Mucosa of descending colon (tissue), 3 donors: ENCODE measurements around the gene BCAR3. TPM values are rescaled to one million over a fixed set of nuclear protein-coding genes. Genes with fewer than 3 reads are reported as not detected.

Experiments used
- ATAC-seq: fragments of 200-7000 bp; cut with Tn5 transposase; one replicate; pipeline ENCODE4 v1.9.1; 2020; ENCODE audit warnings: mild to moderate bottlenecking, moderate library complexity
- DNase-seq, 3 donors: peaks; one replicate each; pipeline ENCODE4 v3.0.0-alpha.2; 2020
- H3K36me3 ChIP-seq: fragments of 200-600 bp; one replicate; pipeline ENCODE4 v1.8.0; 2021; ENCODE audit warnings: low read depth, mild to moderate bottlenecking
- H3K4me1 ChIP-seq: fragments of 200-600 bp; one replicate; pipeline ENCODE4 v1.8.0; 2021; ENCODE audit warnings: low read depth, mild to moderate bottlenecking
- H3K4me3 ChIP-seq: fragments of 200-600 bp; one replicate; pipeline ENCODE4 v1.8.0; 2021; ENCODE audit warnings: mild to moderate bottlenecking
- H3K9me3 ChIP-seq: fragments of 200-600 bp; one replicate; pipeline ENCODE4 v1.8.0; 2021; ENCODE audit warnings: mild to moderate bottlenecking
- intact Hi-C, 2 donors: fragments of 100-400 bp; cut with DNase I in 1 of 2; cut with micrococcal nuclease in 1 of 2; formaldehyde crosslinking; loops; one replicate each; pipeline versions ENCODE4 v1.11.0 to v1.11.1; 2022; cut with DNase I, micrococcal nuclease
- total RNA-seq, 3 donors: library from RNA; stranded (reverse); fragmentation: NEBNext Ultra II Directional in 2 of 3; extraction: Animal tissue kit (Norgen Biotek cat#: 25700) in 2 of 3; gene quantifications; one replicate each; pipeline versions ENCODE4 v1.2.1 to v1.2.4, GENCODE V29; 2021 to 2023
- TF ChIP-seq, protein P1 (sequence below): fragments of 200-600 bp; IDR thresholded peaks from one replicate; pipeline ENCODE4 v1.8.0; 2022; ENCODE audit warnings: antibody characterized with exemption, mild to moderate bottlenecking
- donor health status: DM: no; HTN: no; CAD: no; lungs with moderate emphysema.
- donor health status: DM: no; HTN: no; CAD: no.
- donor health status: DM: no; HTN: yes; CAD: no.

The BCAR3 gene
- total RNA-seq, 3 donors from 2014 or later, result 37.2 to 73.7 (median 54.3) TPM

GRCh38 chr1:93649231-93649630 is 32.4 kb downstream of the BCAR3 start:
- no peak overlapping the region for H3K4me3 ChIP-seq

DNA sequence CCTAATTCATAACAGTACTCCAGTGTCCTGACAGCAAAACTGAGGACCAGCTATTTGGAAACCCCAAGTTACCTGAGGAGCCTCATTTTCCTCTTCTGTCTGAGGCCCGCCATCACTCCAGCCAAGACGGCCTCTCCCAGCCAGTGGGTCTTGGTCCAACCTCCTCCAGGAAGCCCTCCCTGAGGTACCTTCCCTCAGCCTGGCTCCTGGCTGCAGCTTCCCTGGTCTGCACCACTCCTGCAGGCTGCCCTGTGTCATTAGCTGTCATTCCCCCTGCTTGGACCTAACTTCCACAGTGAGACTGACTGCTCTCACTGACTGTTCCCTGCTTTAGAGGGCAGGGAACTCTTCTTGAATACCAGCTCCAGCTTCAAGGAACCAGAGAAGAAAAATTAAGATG is 33.0 kb downstream of the BCAR3 start:
- Histone ChIP-seq H3K9me3 (no peaks in the 10 kb centered on the region), H3K4me3 (no peak overlapping the region), H3K4me1 (no peaks in the 10 kb centered on the region), H3K36me3 (no peaks in the 10 kb centered on the region)
- ATAC-seq (no peak), DNase-seq (no peak)
- TF ChIP-seq, protein P1, sequence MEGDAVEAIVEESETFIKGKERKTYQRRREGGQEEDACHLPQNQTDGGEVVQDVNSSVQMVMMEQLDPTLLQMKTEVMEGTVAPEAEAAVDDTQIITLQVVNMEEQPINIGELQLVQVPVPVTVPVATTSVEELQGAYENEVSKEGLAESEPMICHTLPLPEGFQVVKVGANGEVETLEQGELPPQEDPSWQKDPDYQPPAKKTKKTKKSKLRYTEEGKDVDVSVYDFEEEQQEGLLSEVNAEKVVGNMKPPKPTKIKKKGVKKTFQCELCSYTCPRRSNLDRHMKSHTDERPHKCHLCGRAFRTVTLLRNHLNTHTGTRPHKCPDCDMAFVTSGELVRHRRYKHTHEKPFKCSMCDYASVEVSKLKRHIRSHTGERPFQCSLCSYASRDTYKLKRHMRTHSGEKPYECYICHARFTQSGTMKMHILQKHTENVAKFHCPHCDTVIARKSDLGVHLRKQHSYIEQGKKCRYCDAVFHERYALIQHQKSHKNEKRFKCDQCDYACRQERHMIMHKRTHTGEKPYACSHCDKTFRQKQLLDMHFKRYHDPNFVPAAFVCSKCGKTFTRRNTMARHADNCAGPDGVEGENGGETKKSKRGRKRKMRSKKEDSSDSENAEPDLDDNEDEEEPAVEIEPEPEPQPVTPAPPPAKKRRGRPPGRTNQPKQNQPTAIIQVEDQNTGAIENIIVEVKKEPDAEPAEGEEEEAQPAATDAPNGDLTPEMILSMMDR, result no peak
- intact Hi-C loops, result no loop called here

More at GRCh38 chr1:93649231-93649630, 32.4 kb downstream of the BCAR3 start:
- ATAC-seq (no peak), DNase-seq (no peak)
- H3K4me1 ChIP-seq, result no peaks in the 10 kb centered on the region
- TF ChIP-seq, protein P1, result no peak
- H3K9me3 ChIP-seq, result no peaks in the 10 kb centered on the region
- H3K36me3 ChIP-seq, result no peaks in the 10 kb centered on the region
- intact Hi-C loops, result no loop called here

DNA sequence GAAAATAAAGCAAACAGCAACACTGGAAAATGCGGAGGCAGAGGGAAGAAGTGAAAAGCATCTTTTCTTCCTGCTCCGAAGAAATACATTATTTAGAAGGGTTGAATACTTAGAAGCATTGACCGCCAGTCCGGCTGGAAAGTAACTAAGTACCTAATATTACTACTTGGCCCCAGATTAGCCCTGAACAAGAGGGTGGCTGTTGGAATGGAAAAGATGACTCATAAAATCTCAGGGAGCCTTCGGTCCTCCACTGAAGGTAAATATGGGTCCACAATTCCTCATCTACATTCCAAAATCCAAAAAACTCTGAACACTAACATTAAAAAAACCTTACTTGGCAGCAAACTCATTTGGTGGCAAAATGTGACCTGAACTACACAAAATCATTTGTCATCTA is 40.1 kb downstream of the BCAR3 start:
- TF ChIP-seq, protein P1, result no peak
- H3K36me3 ChIP-seq, result no peaks in the 10 kb centered on the region
- H3K4me1 ChIP-seq, result no peaks in the 10 kb centered on the region
- H3K9me3 ChIP-seq, result no peaks in the 10 kb centered on the region
- H3K4me3 ChIP-seq, result no peak overlapping the region
- no peak for DNase-seq
- intact Hi-C loops, result no loop called here
- no peak for ATAC-seq

GRCh38 chr1:93640656-93641440 is 40.8 kb downstream of the BCAR3 start:
- DNase-seq (no peak), ATAC-seq (no peak)
- no peaks in the 10 kb centered on the region for H3K9me3 ChIP-seq
- intact Hi-C loops, result no loop called here
- no peaks in the 10 kb centered on the region for H3K36me3 ChIP-seq
- TF ChIP-seq, protein P1, result no peak
- no peaks in the 10 kb centered on the region for H3K4me1 ChIP-seq
- H3K4me3 ChIP-seq, result no peak overlapping the region

GRCh38 chr1:93638981-93639380 is 42.7 kb downstream of the BCAR3 start:
- Histone ChIP-seq H3K36me3 (no peaks in the 10 kb centered on the region), H3K4me1 (no peaks in the 10 kb centered on the region), H3K4me3 (no peak overlapping the region), H3K9me3 (no peaks in the 10 kb centered on the region)
- TF ChIP-seq, protein P1, result no peak
- intact Hi-C loops, result no loop called here
- no peak for DNase-seq
- no peak for ATAC-seq
